ENCODE results near the gene STRN.

DNA sequence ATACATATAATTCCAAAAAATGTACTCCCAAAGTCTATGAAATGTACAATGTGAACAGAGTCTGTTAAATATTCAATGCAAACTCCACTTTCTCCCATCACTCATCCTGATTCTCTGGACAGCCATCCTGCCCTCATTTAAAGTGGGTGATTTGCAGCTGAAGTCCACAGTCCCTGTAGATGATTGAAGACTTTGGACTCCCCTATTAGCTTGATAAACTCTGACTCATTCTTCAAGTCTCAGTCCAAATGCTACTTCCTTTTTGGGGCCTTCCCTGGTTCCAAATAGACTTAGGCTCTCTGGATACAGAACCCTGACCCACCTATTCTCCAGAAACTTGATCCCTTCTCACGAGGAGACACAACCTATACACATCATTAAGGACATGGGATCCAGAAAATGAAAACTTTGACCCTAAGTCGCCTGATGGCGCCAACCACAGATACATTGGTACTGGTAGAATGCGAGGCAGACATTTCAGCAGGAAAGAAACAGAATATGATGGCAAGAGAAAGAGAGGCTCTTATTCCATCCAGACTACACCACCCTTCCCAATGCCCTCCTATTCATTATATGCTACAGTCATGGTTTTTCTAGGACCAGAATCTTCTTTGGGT lies 147.1 kb downstream of the STRN start:
- TF ChIP-seq, protein P1, sequence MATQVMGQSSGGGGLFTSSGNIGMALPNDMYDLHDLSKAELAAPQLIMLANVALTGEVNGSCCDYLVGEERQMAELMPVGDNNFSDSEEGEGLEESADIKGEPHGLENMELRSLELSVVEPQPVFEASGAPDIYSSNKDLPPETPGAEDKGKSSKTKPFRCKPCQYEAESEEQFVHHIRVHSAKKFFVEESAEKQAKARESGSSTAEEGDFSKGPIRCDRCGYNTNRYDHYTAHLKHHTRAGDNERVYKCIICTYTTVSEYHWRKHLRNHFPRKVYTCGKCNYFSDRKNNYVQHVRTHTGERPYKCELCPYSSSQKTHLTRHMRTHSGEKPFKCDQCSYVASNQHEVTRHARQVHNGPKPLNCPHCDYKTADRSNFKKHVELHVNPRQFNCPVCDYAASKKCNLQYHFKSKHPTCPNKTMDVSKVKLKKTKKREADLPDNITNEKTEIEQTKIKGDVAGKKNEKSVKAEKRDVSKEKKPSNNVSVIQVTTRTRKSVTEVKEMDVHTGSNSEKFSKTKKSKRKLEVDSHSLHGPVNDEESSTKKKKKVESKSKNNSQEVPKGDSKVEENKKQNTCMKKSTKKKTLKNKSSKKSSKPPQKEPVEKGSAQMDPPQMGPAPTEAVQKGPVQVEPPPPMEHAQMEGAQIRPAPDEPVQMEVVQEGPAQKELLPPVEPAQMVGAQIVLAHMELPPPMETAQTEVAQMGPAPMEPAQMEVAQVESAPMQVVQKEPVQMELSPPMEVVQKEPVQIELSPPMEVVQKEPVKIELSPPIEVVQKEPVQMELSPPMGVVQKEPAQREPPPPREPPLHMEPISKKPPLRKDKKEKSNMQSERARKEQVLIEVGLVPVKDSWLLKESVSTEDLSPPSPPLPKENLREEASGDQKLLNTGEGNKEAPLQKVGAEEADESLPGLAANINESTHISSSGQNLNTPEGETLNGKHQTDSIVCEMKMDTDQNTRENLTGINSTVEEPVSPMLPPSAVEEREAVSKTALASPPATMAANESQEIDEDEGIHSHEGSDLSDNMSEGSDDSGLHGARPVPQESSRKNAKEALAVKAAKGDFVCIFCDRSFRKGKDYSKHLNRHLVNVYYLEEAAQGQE (IDR thresholded peaks at IDR 0.05; ENCODE audit: insufficient replicate concordance, low read depth) = no peak
- TF ChIP-seq, protein P2, sequence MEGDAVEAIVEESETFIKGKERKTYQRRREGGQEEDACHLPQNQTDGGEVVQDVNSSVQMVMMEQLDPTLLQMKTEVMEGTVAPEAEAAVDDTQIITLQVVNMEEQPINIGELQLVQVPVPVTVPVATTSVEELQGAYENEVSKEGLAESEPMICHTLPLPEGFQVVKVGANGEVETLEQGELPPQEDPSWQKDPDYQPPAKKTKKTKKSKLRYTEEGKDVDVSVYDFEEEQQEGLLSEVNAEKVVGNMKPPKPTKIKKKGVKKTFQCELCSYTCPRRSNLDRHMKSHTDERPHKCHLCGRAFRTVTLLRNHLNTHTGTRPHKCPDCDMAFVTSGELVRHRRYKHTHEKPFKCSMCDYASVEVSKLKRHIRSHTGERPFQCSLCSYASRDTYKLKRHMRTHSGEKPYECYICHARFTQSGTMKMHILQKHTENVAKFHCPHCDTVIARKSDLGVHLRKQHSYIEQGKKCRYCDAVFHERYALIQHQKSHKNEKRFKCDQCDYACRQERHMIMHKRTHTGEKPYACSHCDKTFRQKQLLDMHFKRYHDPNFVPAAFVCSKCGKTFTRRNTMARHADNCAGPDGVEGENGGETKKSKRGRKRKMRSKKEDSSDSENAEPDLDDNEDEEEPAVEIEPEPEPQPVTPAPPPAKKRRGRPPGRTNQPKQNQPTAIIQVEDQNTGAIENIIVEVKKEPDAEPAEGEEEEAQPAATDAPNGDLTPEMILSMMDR (IDR thresholded peaks at IDR 0.05; ENCODE audit: insufficient read depth, low read length) = no peak
- no peak for TF ChIP-seq POLR2AphosphoS5 (IDR thresholded peaks at IDR 0.05; ENCODE audit: low read depth)
- TF ChIP-seq GABPA (IDR thresholded peaks at IDR 0.05; ENCODE audit: low read depth) = no peak
- TF ChIP-seq SPI1 (IDR thresholded peaks at IDR 0.05; ENCODE audit: borderline replicate concordance, low read depth) = no peak

Measured in HL-60 (cell line).